SK-N-SH treated with all-trans-retinoic acid at 6 μM for 48 hours (cell line): ENCODE results near the gene INTS3.

Experiments used
- ATAC-seq: fragments of 200-7000 bp; cut with Tn5 transposase; 3 replicates; pipeline ENCODE4 v1.9.1; 2020; ENCODE audit warnings: mild to moderate bottlenecking, moderate library complexity
- ARNTL ChIP-seq: fragments of 450-650 bp; formaldehyde crosslinking; IDR thresholded peaks from 2 replicates; pipeline ENCODE4 v1.5.0; 2020; ENCODE audit warnings: low read depth, mild to moderate bottlenecking, moderate library complexity, borderline replicate concordance
- BACH2 ChIP-seq: fragments of 250-450 bp; sonication (Bioruptor Pico); IDR thresholded peaks from 2 replicates; pipeline ENCODE4 v1.9.0; 2021; ENCODE audit warnings: mild to moderate bottlenecking, borderline replicate concordance
- CSDC2 ChIP-seq: fragments of 250-450 bp; sonication (Bioruptor Pico); IDR thresholded peaks from 2 replicates; pipeline ENCODE4 v1.5.0; 2020; ENCODE audit warnings: mild to moderate bottlenecking, moderate library complexity
- ESRRG ChIP-seq: fragments of 250-450 bp; sonication (Bioruptor Pico); IDR thresholded peaks from 2 replicates; pipeline ENCODE4 v1.6.1; 2021; ENCODE audit warnings: mild to moderate bottlenecking
- ISL1 ChIP-seq: fragments of 250-450 bp; sonication (Bioruptor Pico); IDR thresholded peaks from 2 replicates; pipeline ENCODE4 v2.1.2; 2022; ENCODE audit warnings: mild to moderate bottlenecking, moderate library complexity
- POU6F1 ChIP-seq: fragments of 250-450 bp; sonication (Bioruptor Pico); IDR thresholded peaks from 2 replicates; pipeline ENCODE4 v1.8.0; 2021; ENCODE audit warnings: low read depth, mild to moderate bottlenecking, moderate library complexity, borderline replicate concordance
- RARB ChIP-seq: fragments of 250-450 bp; sonication (Bioruptor Pico); IDR thresholded peaks from 2 replicates; pipeline ENCODE4 v1.8.0; 2021; ENCODE audit warnings: mild to moderate bottlenecking, moderate library complexity
- TCF4 ChIP-seq: fragments of 250-450 bp; sonication (Bioruptor Pico); IDR thresholded peaks from 2 replicates; pipeline ENCODE4 v1.8.0; 2021; ENCODE audit warnings: mild to moderate bottlenecking, moderate library complexity, borderline replicate concordance
- ZC3H10 ChIP-seq: fragments of 250-450 bp; sonication (Bioruptor Pico); IDR thresholded peaks from 2 replicates; pipeline ENCODE4 v1.5.1; 2021; ENCODE audit warnings: mild to moderate bottlenecking, moderate library complexity
- ZFP3 ChIP-seq: fragments of 250-450 bp; sonication (Bioruptor Pico); IDR thresholded peaks from 2 replicates; pipeline ENCODE4 v1.5.0; 2020; ENCODE audit warnings: mild to moderate bottlenecking, moderate library complexity
- ZFP30 ChIP-seq: fragments of 450-650 bp; formaldehyde crosslinking; IDR thresholded peaks from 2 replicates; pipeline ENCODE4 v1.5.0; 2022; ENCODE audit warnings: mild to moderate bottlenecking, moderate library complexity
- ZNF565 ChIP-seq: fragments of 450-650 bp; formaldehyde crosslinking; conservative IDR thresholded peaks from 2 replicates; pipeline ENCODE4 v1.5.0; 2020; ENCODE audit warnings: low read depth, mild to moderate bottlenecking, moderate library complexity
- ZNF70 ChIP-seq: fragments of 450-650 bp; formaldehyde crosslinking; IDR thresholded peaks from 2 replicates; pipeline ENCODE4 v1.5.0; 2020; ENCODE audit warnings: mild to moderate bottlenecking, moderate library complexity
- ZNF8 ChIP-seq: fragments of 450-650 bp; formaldehyde crosslinking; IDR thresholded peaks from 2 replicates; pipeline ENCODE4 v1.5.0; 2020; ENCODE audit warnings: mild to moderate bottlenecking, moderate library complexity
- TF ChIP-seq, protein P1 (sequence below): fragments of 250-450 bp; sonication (Bioruptor Pico); IDR thresholded peaks from 2 replicates; pipeline ENCODE4 v1.5.0; 2020; ENCODE audit warnings: mild to moderate bottlenecking, moderate library complexity
- TF ChIP-seq, protein P2 (sequence below): fragments of 250-450 bp; sonication (Bioruptor Pico); IDR thresholded peaks from 2 replicates; pipeline ENCODE4 v1.5.1; 2021; ENCODE audit warnings: mild to moderate bottlenecking, moderate library complexity
- TF ChIP-seq, protein P3 (sequence below): fragments of 250-450 bp; sonication (Bioruptor Pico); IDR thresholded peaks from 2 replicates; pipeline ENCODE4 v1.5.1; 2020; ENCODE audit warnings: low read depth, mild to moderate bottlenecking, moderate library complexity
- TF ChIP-seq, protein P4 (sequence below): fragments of 250-450 bp; sonication (Bioruptor Pico); IDR thresholded peaks from 2 replicates; pipeline ENCODE4 v1.8.0; 2020; ENCODE audit warnings: mild to moderate bottlenecking, moderate library complexity, borderline replicate concordance

Gene INTS3

DNA sequence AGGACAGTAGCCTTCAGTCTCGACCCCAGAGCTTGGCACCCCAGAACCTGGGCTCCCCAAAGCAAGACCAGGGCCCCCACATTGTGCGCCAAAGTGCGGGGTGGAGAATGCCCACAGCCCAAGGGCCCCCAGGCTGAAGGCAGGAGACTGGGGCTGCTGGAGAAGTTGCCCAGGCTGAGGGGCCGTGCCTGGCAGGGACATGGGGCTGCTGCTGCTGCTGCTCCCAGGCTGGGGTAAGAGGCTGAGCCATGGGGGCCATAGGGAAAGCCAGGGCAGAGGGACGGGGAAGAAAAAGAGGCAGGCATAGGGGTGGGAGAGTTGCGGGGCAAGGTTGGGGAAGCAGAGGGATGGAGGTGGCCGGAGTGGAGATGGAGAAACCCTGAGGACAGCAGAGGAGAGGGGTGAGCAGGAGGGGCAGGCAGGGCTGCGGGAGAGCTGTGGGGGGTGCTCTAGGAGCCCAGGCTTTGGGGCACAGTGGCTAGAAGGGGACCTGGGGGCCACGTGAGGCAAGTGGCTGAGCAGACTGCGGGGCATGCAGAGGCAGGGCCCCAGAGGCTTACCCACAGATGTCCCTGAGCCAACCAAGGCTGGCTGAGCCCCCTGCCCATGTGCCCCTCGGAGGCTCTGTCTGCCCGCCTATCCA, 66.2 kb downstream of the INTS3 start:
- ATAC-seq = no peak
- TF ChIP-seq, protein P1, sequence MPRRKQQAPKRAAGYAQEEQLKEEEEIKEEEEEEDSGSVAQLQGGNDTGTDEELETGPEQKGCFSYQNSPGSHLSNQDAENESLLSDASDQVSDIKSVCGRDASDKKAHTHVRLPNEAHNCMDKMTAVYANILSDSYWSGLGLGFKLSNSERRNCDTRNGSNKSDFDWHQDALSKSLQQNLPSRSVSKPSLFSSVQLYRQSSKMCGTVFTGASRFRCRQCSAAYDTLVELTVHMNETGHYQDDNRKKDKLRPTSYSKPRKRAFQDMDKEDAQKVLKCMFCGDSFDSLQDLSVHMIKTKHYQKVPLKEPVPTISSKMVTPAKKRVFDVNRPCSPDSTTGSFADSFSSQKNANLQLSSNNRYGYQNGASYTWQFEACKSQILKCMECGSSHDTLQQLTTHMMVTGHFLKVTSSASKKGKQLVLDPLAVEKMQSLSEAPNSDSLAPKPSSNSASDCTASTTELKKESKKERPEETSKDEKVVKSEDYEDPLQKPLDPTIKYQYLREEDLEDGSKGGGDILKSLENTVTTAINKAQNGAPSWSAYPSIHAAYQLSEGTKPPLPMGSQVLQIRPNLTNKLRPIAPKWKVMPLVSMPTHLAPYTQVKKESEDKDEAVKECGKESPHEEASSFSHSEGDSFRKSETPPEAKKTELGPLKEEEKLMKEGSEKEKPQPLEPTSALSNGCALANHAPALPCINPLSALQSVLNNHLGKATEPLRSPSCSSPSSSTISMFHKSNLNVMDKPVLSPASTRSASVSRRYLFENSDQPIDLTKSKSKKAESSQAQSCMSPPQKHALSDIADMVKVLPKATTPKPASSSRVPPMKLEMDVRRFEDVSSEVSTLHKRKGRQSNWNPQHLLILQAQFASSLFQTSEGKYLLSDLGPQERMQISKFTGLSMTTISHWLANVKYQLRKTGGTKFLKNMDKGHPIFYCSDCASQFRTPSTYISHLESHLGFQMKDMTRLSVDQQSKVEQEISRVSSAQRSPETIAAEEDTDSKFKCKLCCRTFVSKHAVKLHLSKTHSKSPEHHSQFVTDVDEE (CRISPR knock-in tag) = no peak
- no peak for TF ChIP-seq CSDC2 (CRISPR knock-in tag)
- TF ChIP-seq ISL1 (CRISPR knock-in tag) = no peak
- TF ChIP-seq, protein P2, sequence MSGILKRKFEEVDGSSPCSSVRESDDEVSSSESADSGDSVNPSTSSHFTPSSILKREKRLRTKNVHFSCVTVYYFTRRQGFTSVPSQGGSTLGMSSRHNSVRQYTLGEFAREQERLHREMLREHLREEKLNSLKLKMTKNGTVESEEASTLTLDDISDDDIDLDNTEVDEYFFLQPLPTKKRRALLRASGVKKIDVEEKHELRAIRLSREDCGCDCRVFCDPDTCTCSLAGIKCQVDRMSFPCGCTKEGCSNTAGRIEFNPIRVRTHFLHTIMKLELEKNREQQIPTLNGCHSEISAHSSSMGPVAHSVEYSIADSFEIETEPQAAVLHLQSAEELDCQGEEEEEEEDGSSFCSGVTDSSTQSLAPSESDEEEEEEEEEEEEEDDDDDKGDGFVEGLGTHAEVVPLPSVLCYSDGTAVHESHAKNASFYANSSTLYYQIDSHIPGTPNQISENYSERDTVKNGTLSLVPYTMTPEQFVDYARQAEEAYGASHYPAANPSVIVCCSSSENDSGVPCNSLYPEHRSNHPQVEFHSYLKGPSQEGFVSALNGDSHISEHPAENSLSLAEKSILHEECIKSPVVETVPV (CRISPR knock-in tag) = no peak
- TF ChIP-seq BACH2 = no peak
- TF ChIP-seq, protein P3, sequence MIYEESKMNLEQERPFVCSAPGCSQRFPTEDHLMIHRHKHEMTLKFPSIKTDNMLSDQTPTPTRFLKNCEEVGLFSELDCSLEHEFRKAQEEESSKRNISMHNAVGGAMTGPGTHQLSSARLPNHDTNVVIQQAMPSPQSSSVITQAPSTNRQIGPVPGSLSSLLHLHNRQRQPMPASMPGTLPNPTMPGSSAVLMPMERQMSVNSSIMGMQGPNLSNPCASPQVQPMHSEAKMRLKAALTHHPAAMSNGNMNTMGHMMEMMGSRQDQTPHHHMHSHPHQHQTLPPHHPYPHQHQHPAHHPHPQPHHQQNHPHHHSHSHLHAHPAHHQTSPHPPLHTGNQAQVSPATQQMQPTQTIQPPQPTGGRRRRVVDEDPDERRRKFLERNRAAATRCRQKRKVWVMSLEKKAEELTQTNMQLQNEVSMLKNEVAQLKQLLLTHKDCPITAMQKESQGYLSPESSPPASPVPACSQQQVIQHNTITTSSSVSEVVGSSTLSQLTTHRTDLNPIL (CRISPR knock-in tag) = no peak
- no peak for TF ChIP-seq ARNTL (CRISPR knock-in tag)
- TF ChIP-seq TCF4 (CRISPR knock-in tag) = no peak
- TF ChIP-seq ZC3H10 (CRISPR knock-in tag) = no peak
- TF ChIP-seq ZFP3 (CRISPR knock-in tag) = no peak

- TF ChIP-seq, protein P4, sequence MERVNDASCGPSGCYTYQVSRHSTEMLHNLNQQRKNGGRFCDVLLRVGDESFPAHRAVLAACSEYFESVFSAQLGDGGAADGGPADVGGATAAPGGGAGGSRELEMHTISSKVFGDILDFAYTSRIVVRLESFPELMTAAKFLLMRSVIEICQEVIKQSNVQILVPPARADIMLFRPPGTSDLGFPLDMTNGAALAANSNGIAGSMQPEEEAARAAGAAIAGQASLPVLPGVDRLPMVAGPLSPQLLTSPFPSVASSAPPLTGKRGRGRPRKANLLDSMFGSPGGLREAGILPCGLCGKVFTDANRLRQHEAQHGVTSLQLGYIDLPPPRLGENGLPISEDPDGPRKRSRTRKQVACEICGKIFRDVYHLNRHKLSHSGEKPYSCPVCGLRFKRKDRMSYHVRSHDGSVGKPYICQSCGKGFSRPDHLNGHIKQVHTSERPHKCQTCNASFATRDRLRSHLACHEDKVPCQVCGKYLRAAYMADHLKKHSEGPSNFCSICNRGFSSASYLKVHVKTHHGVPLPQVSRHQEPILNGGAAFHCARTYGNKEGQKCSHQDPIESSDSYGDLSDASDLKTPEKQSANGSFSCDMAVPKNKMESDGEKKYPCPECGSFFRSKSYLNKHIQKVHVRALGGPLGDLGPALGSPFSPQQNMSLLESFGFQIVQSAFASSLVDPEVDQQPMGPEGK = no peak
- TF ChIP-seq ESRRG (CRISPR knock-in tag) (no peak), CSDC2 (CRISPR knock-in tag) (no peak), BACH2 (no peak), ZNF70 (CRISPR knock-in tag) (no peak), ISL1 (CRISPR knock-in tag) (no peak), RARB (no peak), ZFP3 (CRISPR knock-in tag) (no peak), ZFP30 (no peak), ZNF565 (no peak), POU6F1 (no peak), ZNF8 (CRISPR knock-in tag) (no peak), TCF4 (CRISPR knock-in tag) (no peak)
- TF ChIP-seq, protein P1 (CRISPR knock-in tag) = no peak
- TF ChIP-seq, protein P3 (CRISPR knock-in tag) = no peak
- TF ChIP-seq, protein P2 (CRISPR knock-in tag) = no peak
- ATAC-seq = no peak
These were observed 66.9 kb downstream of the INTS3 start for GRCh38 chr1:153794624-153795329.
